A549 treated with Mapracorat at 1 μM for 4 hours (cell line): ENCODE results near the gene HMG20A. TPM values are rescaled to one million over a fixed set of nuclear protein-coding genes. Genes with fewer than 3 reads are reported as not detected.

Experiments used
- total RNA-seq: library from RNA; stranded (reverse); fragments of 200-300 nt; extraction: Qiagen RNA extraction; gene quantifications from 5 replicates; pipeline ENCODE4 v1.2.3, GENCODE V29; 2022

HMG20A gene
- 23.0 to 27.2 TPM (median 25.0 TPM) in 5 replicates for total RNA-seq

GRCh38 chr15:77420610-77421369, at the start of gene HMG20A:
Gene HMG20A (plus strand): TSS chr15:77420888. CDS start chr15:77458408, 37,520 bp downstream.

GRCh38 chr15:77419836-77420609, 665 bp upstream of the HMG20A start, which contains the start of gene PEAK1:
Gene PEAK1 (minus strand): TSS chr15:77420104. CDS start chr15:77181926, 238,178 bp downstream.

Other genes with a start within 250 kb of the HMG20A start
- gene PEAK1, start 784 bp upstream of the HMG20A start, total RNA-seq, result 4.6 to 9.7 TPM (median 7.2 TPM) in 5 replicates
- 6.0 to 10.4 TPM (median 9.8 TPM) in 5 replicates for gene LINGO1, start 212.0 kb downstream of the HMG20A start, total RNA-seq